Lower leg skin (tissue), 3 donors: Measurements from ENCODE around the gene C1orf116.

Experiments
- POLR2A ChIP-seq, 2 donors: fragments of 450-650 bp; IDR thresholded peaks; one replicate each; pipeline ENCODE4 v1.6.1; 2016 to 2017; ENCODE audit warnings: antibody characterized with exemption in 2 of 2, mild to moderate bottlenecking in 1 of 2, moderate library complexity in 1 of 2
- TF ChIP-seq, protein P1 (sequence below), 3 donors: fragments of 450-650 bp; IDR thresholded peaks; one replicate each; pipeline ENCODE4 v1.5.1; 2016; ENCODE audit warnings: antibody characterized with exemption in 3 of 3, mild to moderate bottlenecking in 3 of 3, moderate library complexity in 2 of 3

- TF ChIP-seq, protein P1, sequence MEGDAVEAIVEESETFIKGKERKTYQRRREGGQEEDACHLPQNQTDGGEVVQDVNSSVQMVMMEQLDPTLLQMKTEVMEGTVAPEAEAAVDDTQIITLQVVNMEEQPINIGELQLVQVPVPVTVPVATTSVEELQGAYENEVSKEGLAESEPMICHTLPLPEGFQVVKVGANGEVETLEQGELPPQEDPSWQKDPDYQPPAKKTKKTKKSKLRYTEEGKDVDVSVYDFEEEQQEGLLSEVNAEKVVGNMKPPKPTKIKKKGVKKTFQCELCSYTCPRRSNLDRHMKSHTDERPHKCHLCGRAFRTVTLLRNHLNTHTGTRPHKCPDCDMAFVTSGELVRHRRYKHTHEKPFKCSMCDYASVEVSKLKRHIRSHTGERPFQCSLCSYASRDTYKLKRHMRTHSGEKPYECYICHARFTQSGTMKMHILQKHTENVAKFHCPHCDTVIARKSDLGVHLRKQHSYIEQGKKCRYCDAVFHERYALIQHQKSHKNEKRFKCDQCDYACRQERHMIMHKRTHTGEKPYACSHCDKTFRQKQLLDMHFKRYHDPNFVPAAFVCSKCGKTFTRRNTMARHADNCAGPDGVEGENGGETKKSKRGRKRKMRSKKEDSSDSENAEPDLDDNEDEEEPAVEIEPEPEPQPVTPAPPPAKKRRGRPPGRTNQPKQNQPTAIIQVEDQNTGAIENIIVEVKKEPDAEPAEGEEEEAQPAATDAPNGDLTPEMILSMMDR (IDR thresholded peaks at IDR 0.05), result no peak
- TF ChIP-seq POLR2A (IDR thresholded peaks at IDR 0.05), result no peak
Observed at GRCh38 chr1:207047505-207047904, 14.9 kb upstream of the C1orf116 start.
